Measurements from ENCODE around the gene MYL12A. TPM values are rescaled to one million over a fixed set of nuclear protein-coding genes. Genes with fewer than 3 reads are reported as not detected.

Gene MYL12A
- total and polyA plus RNA-seq, 2 experiments from 2014 or later, result 206 to 502 TPM

GRCh38 chr18:3265564-3266033 lies 18.0 kb downstream of the MYL12A start:
- ATAC-seq (no peak), DNase-seq (ENCODE audit: low spot score) (peak; percentile 60)
- Histone ChIP-seq H3K79me2 (replicated peaks; ENCODE audit: insufficient read depth) (peaks cover 82% of the 10 kb centered on the region), H3K27me3 (ENCODE audit: insufficient read depth) (no peaks in the 10 kb centered on the region), H3K27ac (ENCODE audit: low read depth) (no peak overlapping the region), H3K9me2 (ENCODE audit: insufficient read depth) (no peaks in the 10 kb centered on the region), H3K4me1 (ENCODE audit: insufficient read depth) (peaks cover 14% of the 10 kb centered on the region), H3K4me2 (no peak overlapping the region), H3K4me3 (no peak overlapping the region), H2AFZ (no peak overlapping the region), H4K20me1 (replicated peaks; ENCODE audit: insufficient read depth) (peaks cover 49% of the 10 kb centered on the region), H3F3A (replicated peaks; ENCODE audit: low read depth) (no peaks in the 10 kb centered on the region), H3K36me3 (ENCODE audit: insufficient read depth) (no peaks in the 10 kb centered on the region)
- no peaks in the 10 kb centered on the region for H3K9me3 Mint-ChIP-seq
- peaks cover 6% of the 10 kb centered on the region for H3K27me3 Mint-ChIP-seq (ENCODE audit: insufficient read depth, low read depth, poor library complexity)
- no peaks in the 10 kb centered on the region; the same call in 2 of the 3 replicates for H3K36me3 Mint-ChIP-seq (ENCODE audit: low read depth)
- peaks cover 50% of the 10 kb centered on the region for H3K4me1 Mint-ChIP-seq
- H3K27ac Mint-ChIP-seq, result peak overlapping the region; percentile 3; the same call in 1 of the 2 replicates
- TF ChIP-seq POLR2AphosphoS5 (IDR thresholded peaks at IDR 0.05; ENCODE audit: low read depth) (no peak), EZH2phosphoT487 (IDR thresholded peaks at IDR 0.05; ENCODE audit: unreplicated experiment) (no peak), STAT1 (IDR thresholded peaks at IDR 0.05; ENCODE audit: unreplicated experiment) (no peak), ZNF114 (CRISPR knock-in tag; IDR thresholded peaks at IDR 0.05) (no peak), JUNB (IDR thresholded peaks at IDR 0.05; ENCODE audit: unreplicated experiment) (no peak), REST (IDR thresholded peaks at IDR 0.05; ENCODE audit: unreplicated experiment) (peak; percentile 56), ETS1 (IDR thresholded peaks at IDR 0.05) (no peak), EZH2 (IDR thresholded peaks at IDR 0.05; ENCODE audit: low read depth, unreplicated experiment) (no peak), CREB1 (CRISPR knock-in tag; IDR thresholded peaks at IDR 0.05; ENCODE audit: low read depth) (no peak), NANOG (IDR thresholded peaks at IDR 0.05; ENCODE audit: borderline replicate concordance) (no peak), ZNF331 (CRISPR knock-in tag; IDR thresholded peaks at IDR 0.05; ENCODE audit: low read depth) (no peak)
- TF ChIP-seq, protein P1, sequence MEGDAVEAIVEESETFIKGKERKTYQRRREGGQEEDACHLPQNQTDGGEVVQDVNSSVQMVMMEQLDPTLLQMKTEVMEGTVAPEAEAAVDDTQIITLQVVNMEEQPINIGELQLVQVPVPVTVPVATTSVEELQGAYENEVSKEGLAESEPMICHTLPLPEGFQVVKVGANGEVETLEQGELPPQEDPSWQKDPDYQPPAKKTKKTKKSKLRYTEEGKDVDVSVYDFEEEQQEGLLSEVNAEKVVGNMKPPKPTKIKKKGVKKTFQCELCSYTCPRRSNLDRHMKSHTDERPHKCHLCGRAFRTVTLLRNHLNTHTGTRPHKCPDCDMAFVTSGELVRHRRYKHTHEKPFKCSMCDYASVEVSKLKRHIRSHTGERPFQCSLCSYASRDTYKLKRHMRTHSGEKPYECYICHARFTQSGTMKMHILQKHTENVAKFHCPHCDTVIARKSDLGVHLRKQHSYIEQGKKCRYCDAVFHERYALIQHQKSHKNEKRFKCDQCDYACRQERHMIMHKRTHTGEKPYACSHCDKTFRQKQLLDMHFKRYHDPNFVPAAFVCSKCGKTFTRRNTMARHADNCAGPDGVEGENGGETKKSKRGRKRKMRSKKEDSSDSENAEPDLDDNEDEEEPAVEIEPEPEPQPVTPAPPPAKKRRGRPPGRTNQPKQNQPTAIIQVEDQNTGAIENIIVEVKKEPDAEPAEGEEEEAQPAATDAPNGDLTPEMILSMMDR (conservative IDR thresholded peaks at IDR 0.05; ENCODE audit: low read depth in 2 of 2), result no peak
- TF ChIP-seq, protein P2, sequence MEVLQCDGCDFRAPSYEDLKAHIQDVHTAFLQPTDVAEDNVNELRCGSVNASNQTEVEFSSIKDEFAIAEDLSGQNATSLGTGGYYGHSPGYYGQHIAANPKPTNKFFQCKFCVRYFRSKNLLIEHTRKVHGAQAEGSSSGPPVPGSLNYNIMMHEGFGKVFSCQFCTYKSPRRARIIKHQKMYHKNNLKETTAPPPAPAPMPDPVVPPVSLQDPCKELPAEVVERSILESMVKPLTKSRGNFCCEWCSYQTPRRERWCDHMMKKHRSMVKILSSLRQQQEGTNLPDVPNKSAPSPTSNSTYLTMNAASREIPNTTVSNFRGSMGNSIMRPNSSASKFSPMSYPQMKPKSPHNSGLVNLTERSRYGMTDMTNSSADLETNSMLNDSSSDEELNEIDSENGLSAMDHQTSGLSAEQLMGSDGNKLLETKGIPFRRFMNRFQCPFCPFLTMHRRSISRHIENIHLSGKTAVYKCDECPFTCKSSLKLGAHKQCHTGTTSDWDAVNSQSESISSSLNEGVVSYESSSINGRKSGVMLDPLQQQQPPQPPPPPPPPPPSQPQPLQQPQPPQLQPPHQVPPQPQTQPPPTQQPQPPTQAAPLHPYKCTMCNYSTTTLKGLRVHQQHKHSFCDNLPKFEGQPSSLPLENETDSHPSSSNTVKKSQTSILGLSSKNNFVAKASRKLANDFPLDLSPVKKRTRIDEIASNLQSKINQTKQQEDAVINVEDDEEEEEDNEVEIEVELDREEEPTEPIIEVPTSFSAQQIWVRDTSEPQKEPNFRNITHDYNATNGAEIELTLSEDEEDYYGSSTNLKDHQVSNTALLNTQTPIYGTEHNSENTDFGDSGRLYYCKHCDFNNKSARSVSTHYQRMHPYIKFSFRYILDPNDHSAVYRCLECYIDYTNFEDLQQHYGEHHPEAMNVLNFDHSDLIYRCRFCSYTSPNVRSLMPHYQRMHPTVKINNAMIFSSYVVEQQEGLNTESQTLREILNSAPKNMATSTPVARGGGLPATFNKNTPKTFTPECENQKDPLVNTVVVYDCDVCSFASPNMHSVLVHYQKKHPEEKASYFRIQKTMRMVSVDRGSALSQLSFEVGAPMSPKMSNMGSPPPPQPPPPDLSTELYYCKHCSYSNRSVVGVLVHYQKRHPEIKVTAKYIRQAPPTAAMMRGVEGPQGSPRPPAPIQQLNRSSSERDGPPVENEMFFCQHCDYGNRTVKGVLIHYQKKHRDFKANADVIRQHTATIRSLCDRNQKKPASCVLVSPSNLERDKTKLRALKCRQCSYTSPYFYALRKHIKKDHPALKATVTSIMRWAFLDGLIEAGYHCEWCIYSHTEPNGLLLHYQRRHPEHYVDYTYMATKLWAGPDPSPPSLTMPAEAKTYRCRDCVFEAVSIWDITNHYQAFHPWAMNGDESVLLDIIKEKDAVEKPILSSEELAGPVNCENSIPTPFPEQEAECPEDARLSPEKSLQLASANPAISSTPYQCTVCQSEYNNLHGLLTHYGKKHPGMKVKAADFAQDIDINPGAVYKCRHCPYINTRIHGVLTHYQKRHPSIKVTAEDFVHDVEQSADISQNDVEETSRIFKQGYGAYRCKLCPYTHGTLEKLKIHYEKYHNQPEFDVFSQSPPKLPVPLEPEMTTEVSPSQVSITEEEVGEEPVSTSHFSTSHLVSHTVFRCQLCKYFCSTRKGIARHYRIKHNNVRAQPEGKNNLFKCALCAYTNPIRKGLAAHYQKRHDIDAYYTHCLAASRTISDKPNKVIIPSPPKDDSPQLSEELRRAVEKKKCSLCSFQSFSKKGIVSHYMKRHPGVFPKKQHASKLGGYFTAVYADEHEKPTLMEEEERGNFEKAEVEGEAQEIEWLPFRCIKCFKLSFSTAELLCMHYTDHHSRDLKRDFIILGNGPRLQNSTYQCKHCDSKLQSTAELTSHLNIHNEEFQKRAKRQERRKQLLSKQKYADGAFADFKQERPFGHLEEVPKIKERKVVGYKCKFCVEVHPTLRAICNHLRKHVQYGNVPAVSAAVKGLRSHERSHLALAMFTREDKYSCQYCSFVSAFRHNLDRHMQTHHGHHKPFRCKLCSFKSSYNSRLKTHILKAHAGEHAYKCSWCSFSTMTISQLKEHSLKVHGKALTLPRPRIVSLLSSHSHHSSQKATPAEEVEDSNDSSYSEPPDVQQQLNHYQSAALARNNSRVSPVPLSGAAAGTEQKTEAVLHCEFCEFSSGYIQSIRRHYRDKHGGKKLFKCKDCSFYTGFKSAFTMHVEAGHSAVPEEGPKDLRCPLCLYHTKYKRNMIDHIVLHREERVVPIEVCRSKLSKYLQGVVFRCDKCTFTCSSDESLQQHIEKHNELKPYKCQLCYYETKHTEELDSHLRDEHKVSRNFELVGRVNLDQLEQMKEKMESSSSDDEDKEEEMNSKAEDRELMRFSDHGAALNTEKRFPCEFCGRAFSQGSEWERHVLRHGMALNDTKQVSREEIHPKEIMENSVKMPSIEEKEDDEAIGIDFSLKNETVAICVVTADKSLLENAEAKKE (CRISPR knock-in tag; IDR thresholded peaks at IDR 0.05), result 0 out of 2 replicates have a peak, but pooled peaks have one; percentile 22
- peak overlapping the region; percentile 5; the same call in 1 of the 3 replicates for H3K4me3 Mint-ChIP-seq
